AG04449 (cell line): ENCODE data around the gene TTC12.

Source experiments
- CTCF ChIA-PET: fragments of 350-600 bp; formaldehyde crosslinking; extraction: SDS; loops from one replicate; lab custom pipeline; 2021; ENCODE audit warnings: antibody characterized with exemption; lab: Yijun Ruan, JAX
- POLR2A ChIA-PET: fragments of 400-600, 350-600 bp; formaldehyde crosslinking; extraction: SDS; loops from one replicate; lab custom pipeline; 2020; ENCODE audit warnings: antibody characterized with exemption, inconsistent platforms; lab: Yijun Ruan, JAX
- DNase-seq: peaks from one replicate; pipeline ENCODE4 v3.0.0-alpha.2; 2010; ENCODE audit warnings: low read depth, low spot score
- H3K4me3 ChIP-seq: 2 replicates; pipeline ENCODE4 v1.5.1; 2011; ENCODE audit warnings: low read depth, mild to moderate bottlenecking, control low read depth, low read length
- TF ChIP-seq, protein P1 (sequence below): IDR thresholded peaks from one replicate; pipeline ENCODE4 v1.5.1; 2011; ENCODE audit warnings: mild to moderate bottlenecking, moderate library complexity, low read length, control low read depth, inconsistent platforms; ENCODE audit not compliant: insufficient read depth; ENCODE audit errors: missing control alignments

The TTC12 gene

GRCh38 chr11:113315811-113316210 lies 1.4 kb downstream of the TTC12 start:
- ChIA-PET CTCF (no interaction called here), POLR2A (no interaction called here)
- TF ChIP-seq, protein P1, sequence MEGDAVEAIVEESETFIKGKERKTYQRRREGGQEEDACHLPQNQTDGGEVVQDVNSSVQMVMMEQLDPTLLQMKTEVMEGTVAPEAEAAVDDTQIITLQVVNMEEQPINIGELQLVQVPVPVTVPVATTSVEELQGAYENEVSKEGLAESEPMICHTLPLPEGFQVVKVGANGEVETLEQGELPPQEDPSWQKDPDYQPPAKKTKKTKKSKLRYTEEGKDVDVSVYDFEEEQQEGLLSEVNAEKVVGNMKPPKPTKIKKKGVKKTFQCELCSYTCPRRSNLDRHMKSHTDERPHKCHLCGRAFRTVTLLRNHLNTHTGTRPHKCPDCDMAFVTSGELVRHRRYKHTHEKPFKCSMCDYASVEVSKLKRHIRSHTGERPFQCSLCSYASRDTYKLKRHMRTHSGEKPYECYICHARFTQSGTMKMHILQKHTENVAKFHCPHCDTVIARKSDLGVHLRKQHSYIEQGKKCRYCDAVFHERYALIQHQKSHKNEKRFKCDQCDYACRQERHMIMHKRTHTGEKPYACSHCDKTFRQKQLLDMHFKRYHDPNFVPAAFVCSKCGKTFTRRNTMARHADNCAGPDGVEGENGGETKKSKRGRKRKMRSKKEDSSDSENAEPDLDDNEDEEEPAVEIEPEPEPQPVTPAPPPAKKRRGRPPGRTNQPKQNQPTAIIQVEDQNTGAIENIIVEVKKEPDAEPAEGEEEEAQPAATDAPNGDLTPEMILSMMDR = no peak
- no peak for DNase-seq
- no peak overlapping the region for H3K4me3 ChIP-seq

GRCh38 chr11:113316256-113316655 lies 1.9 kb downstream of the TTC12 start:
- CTCF ChIA-PET = interaction anchor here (1.2 kb wide), 1 partner anchor 414 kb away, joined by 5 read pairs; no protein-coding TSS in a partner anchor
- POLR2A ChIA-PET = no interaction called here
- no peak for DNase-seq
- H3K4me3 ChIP-seq = no peak overlapping the region
- TF ChIP-seq, protein P1 = no peak

DNA sequence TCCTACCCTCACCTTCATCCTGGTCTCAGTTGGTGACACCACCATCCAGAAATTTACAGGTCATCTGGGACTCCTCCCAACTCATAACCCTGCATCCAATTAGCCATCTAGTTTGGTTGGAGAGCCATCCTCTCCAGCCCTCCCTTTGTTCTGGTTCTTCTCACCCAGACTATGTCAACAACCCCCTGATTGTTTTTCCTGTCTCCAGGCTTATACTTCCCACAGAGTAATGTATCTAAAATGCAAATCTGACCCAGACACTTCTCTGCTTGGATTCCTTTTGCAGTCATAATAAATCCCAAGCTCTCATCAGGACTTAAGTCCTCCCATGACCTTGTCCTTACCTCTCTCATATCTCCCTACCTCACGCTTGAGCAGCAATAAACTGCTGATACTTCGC lies 3.0 kb downstream of the TTC12 start:
- DNase-seq = no peak
- ChIA-PET CTCF (interaction anchor here (1.2 to 1.7 kb wide), 3 partner anchors 12 to 413 kb away, joined by 3 to 5 read pairs (median 3); no protein-coding TSS in a partner anchor), POLR2A (no interaction called here)
- TF ChIP-seq, protein P1 = no peak
- H3K4me3 ChIP-seq = no peak overlapping the region

- DNase-seq = no peak
- TF ChIP-seq, protein P1 = no peak
- ChIA-PET CTCF (no interaction called here), POLR2A (no interaction called here)
- H3K4me3 ChIP-seq = no peak overlapping the region
Measured at GRCh38 chr11:113319085-113319484, 4.7 kb downstream of the TTC12 start.

DNA sequence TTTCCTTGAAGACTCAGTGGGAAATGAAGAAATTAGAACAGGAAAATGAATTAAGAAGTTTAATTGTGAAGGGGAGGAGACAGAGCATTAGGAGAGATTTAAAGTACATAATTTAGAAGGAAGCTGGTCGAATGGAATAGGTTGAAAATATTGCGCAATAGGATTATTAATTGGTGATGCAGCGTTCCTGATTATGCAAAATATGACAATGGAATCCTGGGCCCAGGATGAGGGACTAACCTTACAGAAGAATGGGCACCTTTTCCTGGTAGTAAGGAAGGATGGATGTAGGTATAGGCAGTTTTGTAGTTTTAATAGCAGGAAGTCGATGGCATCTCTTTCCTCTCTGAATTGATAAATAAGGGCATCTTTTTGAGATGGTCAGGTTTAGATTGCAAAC lies 7.8 kb downstream of the TTC12 start:
- no peak for DNase-seq
- CTCF ChIA-PET = no interaction called here
- TF ChIP-seq, protein P1 = no peak
- POLR2A ChIA-PET = no interaction called here
- no peak overlapping the region for H3K4me3 ChIP-seq

- POLR2A ChIA-PET = no interaction called here
- CTCF ChIA-PET = no interaction called here
Measured at GRCh38 chr11:113324250-113324649, 9.9 kb downstream of the TTC12 start.

More at GRCh38 chr11:113324250-113324649, 9.9 kb downstream of the TTC12 start:
- H3K4me3 ChIP-seq = no peak overlapping the region
- TF ChIP-seq, protein P1 = no peak
- no peak for DNase-seq
